Activated CD8-positive, alpha-beta T cell treated with anti-CD3 and anti-CD28 coated beads for 36 hours (primary cell): ENCODE data around the gene CYB5B. TPM values are rescaled to one million over a fixed set of nuclear protein-coding genes. Genes with fewer than 3 reads are reported as not detected.

Experiments
- ATAC-seq: fragments of 200-7000 bp; cut with Tn5 transposase; one replicate; pipeline ENCODE4 v1.10.0; 2021; ENCODE audit warnings: mild to moderate bottlenecking, moderate library complexity
- CTCF ChIA-PET: fragments of 350-600 bp; sonication (Branson Sonifier 250); formaldehyde crosslinking; loops from one replicate; lab custom pipeline; 2021; ENCODE audit warnings: antibody characterized with exemption; lab: Charles Lee
- POLR2A ChIA-PET: fragments of 350-600 bp; sonication (Branson Sonifier 250); formaldehyde crosslinking; loops from one replicate; lab custom pipeline; 2021; ENCODE audit warnings: antibody characterized with exemption; lab: Charles Lee
- DNase-seq: peaks from one replicate; pipeline ENCODE4 v3.0.0-alpha.2; 2020
- H3K27ac Mint-ChIP-seq: one replicate; pipeline ENCODE4 v1.8.0; 2021; ENCODE audit warnings: mild to moderate bottlenecking, mixed read lengths
- H3K27me3 Mint-ChIP-seq: one replicate; pipeline ENCODE4 v1.8.0; 2021; ENCODE audit warnings: mixed read lengths
- H3K36me3 Mint-ChIP-seq: one replicate; pipeline ENCODE4 v1.8.0; 2021; ENCODE audit warnings: low read depth, mixed read lengths
- H3K4me1 Mint-ChIP-seq: one replicate; pipeline ENCODE4 v1.8.0; 2021; ENCODE audit warnings: low read depth, mixed read lengths
- H3K4me3 Mint-ChIP-seq: one replicate; pipeline ENCODE4 v1.8.0; 2021; ENCODE audit warnings: mild to moderate bottlenecking, moderate library complexity, mixed read lengths
- H3K9me3 Mint-ChIP-seq: one replicate; pipeline ENCODE4 v1.8.0; 2021; ENCODE audit warnings: mixed read lengths
- intact Hi-C: fragments of 100-400 bp; cut with micrococcal nuclease; formaldehyde crosslinking; loops from one replicate; pipeline ENCODE4 v1.10.0; 2022
- total RNA-seq, 2 experiments: library from RNA; stranded (reverse); gene quantifications; one replicate each; pipeline ENCODE4 v1.2.3, GENCODE V29; 2021
- TF ChIP-seq, protein P1 (sequence below): fragments of 200-600 bp; IDR thresholded peaks from one replicate; pipeline ENCODE4 v1.8.0; 2022; ENCODE audit warnings: antibody characterized with exemption, mild to moderate bottlenecking

The CYB5B gene, protein sequence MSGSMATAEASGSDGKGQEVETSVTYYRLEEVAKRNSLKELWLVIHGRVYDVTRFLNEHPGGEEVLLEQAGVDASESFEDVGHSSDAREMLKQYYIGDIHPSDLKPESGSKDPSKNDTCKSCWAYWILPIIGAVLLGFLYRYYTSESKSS
- 100 to 1,000 TPM; 159 to 163 TPM for total RNA-seq

DNA sequence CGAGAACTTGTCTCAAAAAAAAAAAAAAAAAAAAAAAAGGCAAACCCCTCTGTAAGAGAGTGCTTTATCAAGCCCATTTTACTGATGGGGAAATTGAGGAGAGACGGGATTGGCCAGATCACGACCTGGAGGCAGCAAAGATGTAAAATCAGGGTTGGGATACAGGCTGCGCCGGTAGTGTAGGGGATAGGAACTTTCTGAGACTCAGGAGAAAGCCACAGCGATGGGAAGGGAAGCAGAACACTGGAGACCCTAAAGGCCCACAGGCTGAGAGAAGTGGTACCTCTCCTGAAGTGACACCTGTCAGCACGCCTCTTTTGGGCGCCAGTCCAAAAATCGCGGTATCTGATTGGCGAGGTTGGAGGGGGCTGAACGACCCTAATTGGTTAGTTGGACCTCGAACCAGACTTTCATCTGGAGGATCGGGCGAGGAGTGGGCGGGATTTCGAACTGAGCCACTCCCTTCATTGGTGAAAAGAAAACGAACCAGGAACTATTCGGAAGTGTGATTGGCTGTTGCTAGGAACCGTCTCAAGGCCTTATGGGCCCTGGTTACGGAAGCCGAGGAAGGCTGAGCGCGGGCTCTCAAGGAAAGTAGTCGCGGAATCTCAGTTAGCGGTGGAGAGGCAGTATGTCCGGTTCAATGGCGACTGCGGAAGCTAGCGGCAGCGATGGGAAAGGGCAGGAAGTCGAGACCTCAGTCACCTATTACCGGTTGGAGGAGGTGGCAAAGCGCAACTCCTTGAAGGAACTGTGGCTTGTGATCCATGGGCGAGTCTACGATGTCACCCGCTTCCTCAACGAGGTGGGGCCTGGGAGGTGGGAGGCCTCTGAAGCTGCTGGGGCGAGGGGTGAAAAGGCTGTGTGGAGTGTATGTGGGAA lies at the start of gene CYB5B:
Gene CYB5B (plus strand): TSS at position 567 of the 882 bp plus-strand sequence. CDS start 65 bp downstream, at position 632.
- ATAC-seq (peak; percentile 98), DNase-seq (peak; percentile 99)
- H3K4me1 Mint-ChIP-seq, result peaks cover 32% of the 10 kb centered on the region
- peak within 1 kb of the TSS; percentile 91 for H3K4me3 Mint-ChIP-seq
- POLR2A ChIA-PET, result interaction anchor here (0.8 to 2.0 kb wide), 10 partner anchors 14 to 142 kb away, joined by 3 to 10 read pairs (median 4); no protein-coding TSS in a partner anchor
- no peaks in the 10 kb centered on the region for H3K27me3 Mint-ChIP-seq
- peaks cover 38% of the 10 kb centered on the region for H3K36me3 Mint-ChIP-seq
- TF ChIP-seq, protein P1, sequence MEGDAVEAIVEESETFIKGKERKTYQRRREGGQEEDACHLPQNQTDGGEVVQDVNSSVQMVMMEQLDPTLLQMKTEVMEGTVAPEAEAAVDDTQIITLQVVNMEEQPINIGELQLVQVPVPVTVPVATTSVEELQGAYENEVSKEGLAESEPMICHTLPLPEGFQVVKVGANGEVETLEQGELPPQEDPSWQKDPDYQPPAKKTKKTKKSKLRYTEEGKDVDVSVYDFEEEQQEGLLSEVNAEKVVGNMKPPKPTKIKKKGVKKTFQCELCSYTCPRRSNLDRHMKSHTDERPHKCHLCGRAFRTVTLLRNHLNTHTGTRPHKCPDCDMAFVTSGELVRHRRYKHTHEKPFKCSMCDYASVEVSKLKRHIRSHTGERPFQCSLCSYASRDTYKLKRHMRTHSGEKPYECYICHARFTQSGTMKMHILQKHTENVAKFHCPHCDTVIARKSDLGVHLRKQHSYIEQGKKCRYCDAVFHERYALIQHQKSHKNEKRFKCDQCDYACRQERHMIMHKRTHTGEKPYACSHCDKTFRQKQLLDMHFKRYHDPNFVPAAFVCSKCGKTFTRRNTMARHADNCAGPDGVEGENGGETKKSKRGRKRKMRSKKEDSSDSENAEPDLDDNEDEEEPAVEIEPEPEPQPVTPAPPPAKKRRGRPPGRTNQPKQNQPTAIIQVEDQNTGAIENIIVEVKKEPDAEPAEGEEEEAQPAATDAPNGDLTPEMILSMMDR, result no peak
- peak within 1 kb of the TSS; percentile 95 for H3K27ac Mint-ChIP-seq
- CTCF ChIA-PET, result interaction anchor here (0.6 to 1.8 kb wide), 6 partner anchors 19 to 143 kb away, joined by 3 to 8 read pairs (median 4); no protein-coding TSS in a partner anchor
- intact Hi-C loops, result no loop called here
- H3K9me3 Mint-ChIP-seq, result peaks cover 12% of the 10 kb centered on the region

DNA sequence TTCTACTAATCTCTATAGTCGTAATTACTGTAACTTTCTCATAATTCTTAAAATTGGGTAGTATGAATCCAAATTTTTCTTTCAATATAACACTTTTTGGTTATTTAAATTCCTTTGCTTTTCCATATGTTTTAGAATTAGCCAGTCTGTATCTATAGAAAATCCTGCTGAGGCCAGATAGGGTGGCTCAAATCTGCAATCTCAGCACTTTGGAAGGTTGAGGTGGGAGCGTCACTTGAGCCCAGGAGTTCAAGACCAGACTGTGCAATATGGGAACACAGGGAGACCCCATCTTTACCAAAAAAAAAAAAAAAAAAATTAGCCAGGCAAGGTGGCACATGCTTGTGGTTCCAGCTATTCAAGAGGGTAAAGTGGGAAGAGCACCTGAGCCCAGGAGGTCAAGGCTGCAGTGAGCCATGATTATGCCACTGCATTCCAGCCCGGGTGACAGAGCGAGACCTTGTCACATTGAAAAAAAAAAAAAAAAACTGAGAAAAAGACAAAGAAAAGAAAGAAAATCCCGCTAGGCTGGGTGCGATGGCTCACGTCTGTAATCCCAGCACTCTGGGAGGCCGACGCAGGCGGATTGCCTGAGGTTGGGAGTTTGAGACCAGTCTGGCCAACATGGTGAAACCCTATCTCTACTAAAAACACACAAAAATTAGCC lies 47.9 kb upstream of the CYB5B start:
- DNase-seq, result no peak
- Mint-ChIP-seq H3K9me3 (no peaks in the 10 kb centered on the region), H3K27ac (no peak overlapping the region), H3K4me3 (no peak overlapping the region), H3K27me3 (no peaks in the 10 kb centered on the region), H3K36me3 (peaks cover 53% of the 10 kb centered on the region), H3K4me1 (peaks cover 24% of the 10 kb centered on the region)
- no peak for ATAC-seq
- intact Hi-C loops, result no loop called here
- POLR2A ChIA-PET, result interaction anchor here (0.6 kb wide), 1 partner anchor 1130 kb away, joined by 3 read pairs; no protein-coding TSS in a partner anchor
- TF ChIP-seq, protein P1, result no peak
- CTCF ChIA-PET, result interaction anchor here (1.4 kb wide), 1 partner anchor 19 kb away, joined by 4 read pairs; no protein-coding TSS in a partner anchor

DNA sequence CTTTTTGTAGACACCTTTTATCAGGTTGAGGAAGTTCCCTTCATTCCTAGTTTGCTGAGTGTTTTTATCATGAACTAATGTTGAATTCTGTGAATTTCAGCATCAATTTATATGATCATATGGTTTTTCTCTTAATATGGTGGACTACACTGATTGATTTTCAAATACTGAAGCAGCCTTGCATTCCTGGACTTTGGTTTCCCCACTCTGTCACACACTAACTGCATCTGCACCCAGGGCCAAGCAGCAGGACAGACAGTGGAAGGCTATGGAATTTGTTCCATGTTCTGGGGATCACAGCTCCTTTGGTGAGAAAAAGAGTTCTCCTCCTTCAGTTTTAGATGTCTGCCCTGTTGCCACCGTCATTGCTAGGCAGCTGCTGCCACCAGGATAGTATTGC lies 46.4 kb upstream of the CYB5B start:
- peaks cover 55% of the 10 kb centered on the region for H3K36me3 Mint-ChIP-seq
- no peaks in the 10 kb centered on the region for H3K27me3 Mint-ChIP-seq
- peak overlapping the region; percentile 57 for H3K27ac Mint-ChIP-seq
- H3K4me1 Mint-ChIP-seq, result peaks cover 31% of the 10 kb centered on the region
- no peak overlapping the region for H3K4me3 Mint-ChIP-seq
- TF ChIP-seq, protein P1, result no peak
- CTCF ChIA-PET, result interaction anchor here (2.6 kb wide), 1 partner anchor 17 kb away, joined by 13 read pairs; no protein-coding TSS in a partner anchor
- intact Hi-C loops, result no loop called here
- ATAC-seq, result no peak
- H3K9me3 Mint-ChIP-seq, result no peaks in the 10 kb centered on the region
- POLR2A ChIA-PET, result interaction anchor here (0.8 kb wide), 2 partner anchors 38 to 143 kb away, joined by 3 read pairs; no protein-coding TSS in a partner anchor
- DNase-seq, result no peak

DNA sequence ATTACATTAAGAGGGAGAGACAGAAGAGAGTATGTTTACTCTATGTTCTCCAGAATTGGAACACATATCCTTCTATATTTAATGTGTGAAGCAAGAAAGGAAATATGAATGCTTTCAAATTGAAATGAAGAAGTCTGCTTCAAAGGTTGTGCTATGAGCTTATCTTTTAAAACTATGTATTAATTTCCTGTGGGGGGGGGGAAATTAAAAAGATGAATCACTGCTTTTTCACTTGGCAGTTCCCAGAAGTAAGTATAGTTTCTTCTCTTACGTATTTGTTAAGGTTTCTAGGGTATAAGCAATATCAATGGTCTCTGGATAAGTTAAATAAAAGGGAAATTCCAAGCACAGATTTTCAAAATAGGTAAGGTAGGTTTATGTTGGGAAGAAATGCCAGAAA lies 45.7 kb upstream of the CYB5B start:
- H3K27ac Mint-ChIP-seq, result peak overlapping the region; percentile 71
- H3K9me3 Mint-ChIP-seq, result no peaks in the 10 kb centered on the region
- peaks cover 35% of the 10 kb centered on the region for H3K4me1 Mint-ChIP-seq
- H3K4me3 Mint-ChIP-seq, result no peak overlapping the region
- POLR2A ChIA-PET, result interaction anchor here (0.7 to 0.8 kb wide), 4 partner anchors 37 to 313 kb away, joined by 3 read pairs; no protein-coding TSS in a partner anchor
- no peak for DNase-seq
- intact Hi-C loops, result no loop called here
- no peak for ATAC-seq
- H3K36me3 Mint-ChIP-seq, result peaks cover 58% of the 10 kb centered on the region
- TF ChIP-seq, protein P1, result no peak
- H3K27me3 Mint-ChIP-seq, result no peaks in the 10 kb centered on the region
- CTCF ChIA-PET, result interaction anchor here (0.9 to 2.6 kb wide), 3 partner anchors 9 to 77 kb away, joined by 3 to 13 read pairs (median 3); no protein-coding TSS in a partner anchor
